Caco-2 (cell line): ENCODE measurements around the gene ZKSCAN8. TPM values are rescaled to one million over a fixed set of nuclear protein-coding genes. Genes with fewer than 3 reads are reported as not detected.
A peak's percentile ranks its signal among the peaks of the same experiment; 100 is the strongest.

Experiments used
- BruUV-seq: library from RNA; stranded (reverse); fragments of 400-500 nt; replicated peaks from 2 replicates; lab custom pipeline; 2021; lab: Mats Ljungman, UMichigan
- CTCF ChIA-PET: fragments of 300-600 bp; sonication (Branson Sonifier 250); formaldehyde crosslinking; loops from one replicate; lab custom pipeline; 2022; ENCODE audit warnings: antibody characterized with exemption; lab: Charles Lee
- POLR2A ChIA-PET: fragments of 300-600 bp; sonication (Branson Sonifier 250); formaldehyde crosslinking; loops from one replicate; lab custom pipeline; 2022; ENCODE audit warnings: antibody characterized with exemption; lab: Charles Lee
- DNase-seq, 2 experiments: peaks; one replicate each; pipeline versions ENCODE4 v3.0.0 to v3.0.0-alpha.2; 2020 to 2022
- H3K27me3 ChIP-seq: replicated peaks from 2 replicates; pipeline ENCODE4 v1.6.0; 2011; ENCODE audit warnings: low read length; ENCODE audit not compliant: control insufficient read depth, insufficient read depth
- H3K36me3 ChIP-seq: 2 replicates; pipeline ENCODE4 v1.5.1; 2011; ENCODE audit warnings: low read length; ENCODE audit not compliant: control insufficient read depth, insufficient read depth
- H3K4me1 ChIP-seq: fragments of 250-450 bp; sonication (Bioruptor Pico); 2 replicates; pipeline ENCODE4 v1.5.1; 2020; ENCODE audit warnings: mild to moderate bottlenecking
- H3K4me3 ChIP-seq: 2 replicates; pipeline ENCODE4 v1.5.1; 2011; ENCODE audit warnings: low read depth, mild to moderate bottlenecking, control low read depth, low read length
- H3K9me3 ChIP-seq: fragments of 250-450 bp; sonication (Bioruptor Pico); 2 replicates; pipeline ENCODE4 v1.5.1; 2020; ENCODE audit warnings: mild to moderate bottlenecking, moderate library complexity
- H3K27ac Mint-ChIP-seq: one replicate; pipeline ENCODE4 v1.8.0; 2022; ENCODE audit warnings: mixed read lengths; ENCODE audit not compliant: unreplicated experiment
- H3K27me3 Mint-ChIP-seq: one replicate; pipeline ENCODE4 v1.8.0; 2022; ENCODE audit warnings: mixed read lengths; ENCODE audit not compliant: insufficient read depth, unreplicated experiment
- H3K36me3 Mint-ChIP-seq: one replicate; pipeline ENCODE4 v1.8.0; 2022; ENCODE audit warnings: mild to moderate bottlenecking, mixed read lengths; ENCODE audit not compliant: insufficient read depth, unreplicated experiment
- H3K4me1 Mint-ChIP-seq: one replicate; pipeline ENCODE4 v1.8.0; 2022; ENCODE audit warnings: low read depth, mixed read lengths; ENCODE audit not compliant: unreplicated experiment
- H3K4me3 Mint-ChIP-seq: one replicate; pipeline ENCODE4 v1.8.0; 2022; ENCODE audit warnings: mild to moderate bottlenecking, moderate library complexity, mixed read lengths; ENCODE audit not compliant: unreplicated experiment
- H3K9me3 Mint-ChIP-seq: one replicate; pipeline ENCODE4 v1.8.0; 2022; ENCODE audit warnings: mixed read lengths; ENCODE audit not compliant: unreplicated experiment
- intact Hi-C: fragments of 100-400 bp; cut with micrococcal nuclease; formaldehyde crosslinking; loops from one replicate; pipeline ENCODE4 v1.10.0; 2022; ENCODE audit not compliant: unreplicated experiment
- total RNA-seq: library from RNA; stranded (reverse); gene quantifications from 2 replicates; pipeline ENCODE4 v1.2.3, GENCODE V29; 2022
- TF ChIP-seq, protein P1 (sequence below), 2 experiments: fragments of 200-600 bp in 1 of 2; IDR thresholded peaks; 1 replicate in 1 of 2; 2 replicates in 1 of 2; pipeline versions ENCODE4 v1.5.1 to v1.8.0; 2011 to 2022; ENCODE audit warnings: antibody characterized with exemption in 1 of 2, control low read depth in 1 of 2, inconsistent platforms in 1 of 2, low read depth in 1 of 2, low read length in 1 of 2, mild to moderate bottlenecking in 1 of 2, moderate library complexity in 1 of 2; ENCODE audit not compliant: insufficient read depth in 1 of 2, severe bottlenecking in 1 of 2, unreplicated experiment in 1 of 2

ZKSCAN8 gene
- total RNA-seq, 1 experiment from 2014 or later: 17.0 TPM

DNA sequence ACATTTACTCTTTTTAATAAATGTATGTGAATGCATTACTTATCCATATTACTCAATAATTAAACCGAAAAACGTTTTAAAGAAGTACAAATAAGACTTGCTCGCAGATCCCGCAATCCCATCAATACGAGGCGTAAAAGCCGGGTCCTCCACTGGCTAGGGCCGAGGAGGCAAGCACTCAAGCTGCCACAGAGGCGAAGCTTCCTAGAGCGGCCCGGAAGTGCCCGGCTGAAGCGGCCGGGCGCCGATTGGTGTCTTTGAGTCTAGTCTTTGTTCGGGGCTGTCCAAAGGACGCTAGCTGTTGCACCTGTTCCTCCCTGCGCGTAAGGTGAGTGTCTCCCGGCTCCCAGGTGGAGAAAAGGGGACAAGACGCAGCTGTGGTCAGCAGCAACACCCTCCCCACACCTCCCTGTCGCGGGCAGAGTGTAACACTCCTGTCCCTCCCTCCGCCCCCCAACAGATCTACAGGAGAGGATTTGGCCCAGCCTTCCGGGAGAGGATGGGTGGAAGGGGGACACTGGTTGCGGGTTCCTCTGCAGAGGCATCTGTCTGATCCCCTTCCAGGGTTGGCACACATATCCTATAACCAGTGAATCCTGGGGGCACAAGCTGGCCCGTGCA is 17.2 kb upstream of the ZKSCAN8 start, which contains the start of gene ZSCAN16:
ZSCAN16 (plus strand) TSS at position 260 of the 621 bp plus-strand sequence. CDS start 835 bp downstream, outside the sequence.
- no peaks in the 10 kb centered on the region for H3K9me3 Mint-ChIP-seq
- no peaks in the 10 kb centered on the region for H3K27me3 Mint-ChIP-seq
- Histone ChIP-seq H3K36me3 (no peaks in the 10 kb centered on the region), H3K27me3 (no peaks in the 10 kb centered on the region), H3K9me3 (no peaks in the 10 kb centered on the region), H3K4me1 (no peaks in the 10 kb centered on the region), H3K4me3 (peak within 1 kb of the TSS; percentile 78)
- H3K36me3 Mint-ChIP-seq: peaks cover 5% of the 10 kb centered on the region
- ChIA-PET POLR2A (interaction anchor here (0.6 to 1.4 kb wide), 3 partner anchors 12 to 17 kb away, joined by 3 to 8 read pairs (median 6); partner anchors contain the start of gene ZKSCAN8), CTCF (interaction anchor here (0.6 to 1.0 kb wide), 3 partner anchors 9 to 259 kb away, joined by 3 to 6 read pairs (median 4); no protein-coding TSS in a partner anchor)
- DNase-seq: peak; percentile 84 to 86
- TF ChIP-seq, protein P1, sequence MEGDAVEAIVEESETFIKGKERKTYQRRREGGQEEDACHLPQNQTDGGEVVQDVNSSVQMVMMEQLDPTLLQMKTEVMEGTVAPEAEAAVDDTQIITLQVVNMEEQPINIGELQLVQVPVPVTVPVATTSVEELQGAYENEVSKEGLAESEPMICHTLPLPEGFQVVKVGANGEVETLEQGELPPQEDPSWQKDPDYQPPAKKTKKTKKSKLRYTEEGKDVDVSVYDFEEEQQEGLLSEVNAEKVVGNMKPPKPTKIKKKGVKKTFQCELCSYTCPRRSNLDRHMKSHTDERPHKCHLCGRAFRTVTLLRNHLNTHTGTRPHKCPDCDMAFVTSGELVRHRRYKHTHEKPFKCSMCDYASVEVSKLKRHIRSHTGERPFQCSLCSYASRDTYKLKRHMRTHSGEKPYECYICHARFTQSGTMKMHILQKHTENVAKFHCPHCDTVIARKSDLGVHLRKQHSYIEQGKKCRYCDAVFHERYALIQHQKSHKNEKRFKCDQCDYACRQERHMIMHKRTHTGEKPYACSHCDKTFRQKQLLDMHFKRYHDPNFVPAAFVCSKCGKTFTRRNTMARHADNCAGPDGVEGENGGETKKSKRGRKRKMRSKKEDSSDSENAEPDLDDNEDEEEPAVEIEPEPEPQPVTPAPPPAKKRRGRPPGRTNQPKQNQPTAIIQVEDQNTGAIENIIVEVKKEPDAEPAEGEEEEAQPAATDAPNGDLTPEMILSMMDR (IDR thresholded peaks at IDR 0.05; ENCODE audit: insufficient read depth in 1 of 2, low read depth in 1 of 2, low read length in 1 of 2, severe bottlenecking in 1 of 2, unreplicated experiment in 1 of 2): no peak
- no TSS peak for BruUV-seq
- H3K27ac Mint-ChIP-seq: peak within 1 kb of the TSS; percentile 83
- peaks cover 16% of the 10 kb centered on the region for H3K4me1 Mint-ChIP-seq
- intact Hi-C loops: loop anchor here (1.0 kb wide), 3 partner anchors 12 to 259 kb away; partner anchors contain the start of gene ZKSCAN8
- peak within 1 kb of the TSS; percentile 92 for H3K4me3 Mint-ChIP-seq

DNA sequence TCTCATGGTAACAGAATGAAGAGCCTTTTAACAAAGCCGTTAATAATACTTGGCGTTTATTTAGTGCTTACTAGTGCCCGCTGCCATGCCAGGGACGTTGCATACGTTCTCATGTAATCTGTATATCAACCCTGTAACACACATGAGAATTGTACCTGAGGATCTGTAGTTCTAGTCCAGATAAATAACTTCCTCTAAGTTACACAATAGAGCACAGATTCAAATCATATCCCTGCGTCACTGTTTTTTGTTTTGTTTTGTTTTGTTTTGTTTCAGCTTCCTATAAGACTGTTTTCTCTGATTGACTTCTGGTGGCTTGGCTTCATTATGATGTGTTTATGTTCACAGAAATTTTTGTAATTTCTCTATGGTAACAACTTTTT is 16.7 kb upstream of the ZKSCAN8 start:
- H3K27me3 Mint-ChIP-seq: no peaks in the 10 kb centered on the region
- peaks cover 16% of the 10 kb centered on the region for H3K4me1 Mint-ChIP-seq
- TF ChIP-seq, protein P1 (IDR thresholded peaks at IDR 0.05; ENCODE audit: insufficient read depth in 1 of 2, low read depth in 1 of 2, low read length in 1 of 2, severe bottlenecking in 1 of 2, unreplicated experiment in 1 of 2): no peak
- CTCF ChIA-PET: interaction anchor here (0.6 to 1.0 kb wide), 3 partner anchors 9 to 259 kb away, joined by 3 to 6 read pairs (median 4); no protein-coding TSS in a partner anchor
- TSS peak; percentile 39 for BruUV-seq
- Histone ChIP-seq H3K4me1 (no peaks in the 10 kb centered on the region), H3K36me3 (no peaks in the 10 kb centered on the region), H3K9me3 (no peaks in the 10 kb centered on the region), H3K4me3 (peak overlapping the region; percentile 78), H3K27me3 (no peaks in the 10 kb centered on the region)
- H3K27ac Mint-ChIP-seq: peak overlapping the region; percentile 83
- DNase-seq: no peak
- POLR2A ChIA-PET: interaction anchor here (0.6 to 1.4 kb wide), 3 partner anchors 11 to 17 kb away, joined by 3 to 8 read pairs (median 6); partner anchors contain the start of gene ZKSCAN8
- H3K9me3 Mint-ChIP-seq: no peaks in the 10 kb centered on the region
- peaks cover 5% of the 10 kb centered on the region for H3K36me3 Mint-ChIP-seq
- peak overlapping the region; percentile 92 for H3K4me3 Mint-ChIP-seq
- intact Hi-C loops: loop anchor here (1.0 kb wide), 3 partner anchors 11 to 258 kb away; partner anchors contain the start of gene ZKSCAN8

DNA sequence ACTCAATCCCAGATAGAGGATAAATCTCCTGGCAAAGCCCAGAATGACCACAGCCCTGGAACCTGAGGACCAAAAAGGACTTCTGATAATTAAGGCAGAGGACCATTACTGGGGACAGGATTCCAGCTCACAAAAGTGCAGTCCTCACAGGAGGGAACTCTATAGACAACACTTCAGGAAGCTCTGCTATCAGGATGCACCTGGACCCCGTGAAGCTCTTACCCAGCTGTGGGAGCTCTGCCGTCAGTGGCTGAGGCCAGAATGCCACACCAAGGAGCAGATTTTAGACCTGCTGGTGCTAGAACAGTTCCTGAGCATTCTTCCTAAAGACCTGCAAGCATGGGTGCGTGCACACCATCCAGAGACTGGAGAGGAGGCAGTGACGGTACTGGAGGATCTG is 16.3 kb upstream of the ZKSCAN8 start:
- TF ChIP-seq, protein P1 (IDR thresholded peaks at IDR 0.05; ENCODE audit: insufficient read depth in 1 of 2, low read depth in 1 of 2, low read length in 1 of 2, severe bottlenecking in 1 of 2, unreplicated experiment in 1 of 2): no peak
- Histone ChIP-seq H3K9me3 (no peaks in the 10 kb centered on the region), H3K4me3 (no peak overlapping the region; the same call in 1 of the 2 replicates), H3K36me3 (no peaks in the 10 kb centered on the region), H3K4me1 (no peaks in the 10 kb centered on the region), H3K27me3 (no peaks in the 10 kb centered on the region)
- no peak for DNase-seq
- Mint-ChIP-seq H3K27ac (no peak overlapping the region), H3K27me3 (no peaks in the 10 kb centered on the region), H3K4me3 (peak overlapping the region; percentile 92), H3K4me1 (peaks cover 16% of the 10 kb centered on the region), H3K36me3 (peaks cover 5% of the 10 kb centered on the region), H3K9me3 (no peaks in the 10 kb centered on the region)
- CTCF ChIA-PET: no interaction called here
- BruUV-seq: no TSS peak
- POLR2A ChIA-PET: interaction anchor here (1.4 kb wide), 1 partner anchor 16 kb away, joined by 6 read pairs; the partner anchor contains the start of gene ZKSCAN8
- intact Hi-C loops: no loop called here
